ENCODE results near the gene RUNX2.

DNA sequence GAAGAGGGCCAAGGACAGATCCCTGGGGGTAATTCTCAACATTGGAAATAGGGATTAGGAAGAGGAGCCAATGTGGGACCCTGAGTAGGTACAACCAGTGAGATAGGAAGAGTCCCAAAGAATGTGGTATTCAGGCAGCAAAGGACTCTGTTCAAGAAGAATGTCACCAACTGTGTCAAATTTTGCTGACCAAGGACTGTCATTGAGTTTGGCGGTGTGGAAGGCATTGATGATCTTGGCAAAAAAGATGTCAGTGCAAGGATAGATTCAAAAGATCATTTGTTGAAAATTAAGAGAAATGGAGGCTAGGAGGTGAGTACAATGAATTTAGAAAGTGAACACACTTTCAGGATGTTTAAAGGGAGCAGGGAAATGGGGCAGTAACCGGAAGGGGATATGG lies 132.0 kb downstream of the RUNX2 start:
- TF ChIP-seq EZH2 (IDR thresholded peaks at IDR 0.05; ENCODE audit: insufficient read depth, poor library complexity, severe bottlenecking) (no peak), EZH2phosphoT487 (IDR thresholded peaks at IDR 0.05; ENCODE audit: insufficient read depth, low read depth) (no peak)
